NB4 (cell line): ENCODE results near the gene KRT85.

ENCODE experiments used
- DNase-seq: peaks from one replicate; pipeline ENCODE4 v3.0.0; 2010; ENCODE audit warnings: low read depth
- H3K4me3 ChIP-seq: one replicate; pipeline ENCODE4 v1.5.1; 2011; ENCODE audit warnings: mild to moderate bottlenecking, low read depth, low read length, moderate library complexity
- CTCF ChIP-seq: IDR thresholded peaks from one replicate; pipeline ENCODE4 v1.5.1; 2012; ENCODE audit warnings: low read depth, low read length
- MAX ChIP-seq: IDR thresholded peaks from 2 replicates; pipeline ENCODE4 v1.6.1; 2011; ENCODE audit warnings: low read depth, low read length
- MYC ChIP-seq: IDR thresholded peaks from 2 replicates; pipeline ENCODE4 v1.6.1; 2011; ENCODE audit warnings: low read depth, low read length
- POLR2A ChIP-seq: IDR thresholded peaks from 2 replicates; pipeline ENCODE4 v1.6.1; 2011; ENCODE audit warnings: mild to moderate bottlenecking; ENCODE audit not compliant: insufficient read length; ENCODE audit errors: extremely low read depth

KRT85 gene

GRCh38 chr12:52369809-52370208 is 2.5 kb upstream of the KRT85 start:
- DNase-seq, result no peak
- TF ChIP-seq MYC, result no peak
- H3K4me3 ChIP-seq, result no peak overlapping the region

GRCh38 chr12:52369211-52369610 is 1.9 kb upstream of the KRT85 start:
- DNase-seq, result no peak
- TF ChIP-seq POLR2A (no peak), MAX (no peak), MYC (no peak), CTCF (no peak)
- no peak overlapping the region for H3K4me3 ChIP-seq

GRCh38 chr12:52368508-52368907 is 1.2 kb upstream of the KRT85 start:
- H3K4me3 ChIP-seq, result no peak overlapping the region
- DNase-seq, result no peak
- no peak for TF ChIP-seq MYC

- no peak for DNase-seq
- TF ChIP-seq MYC (no peak), MAX (no peak), POLR2A (no peak), CTCF (no peak)
- H3K4me3 ChIP-seq, result no peak overlapping the region
Measured at GRCh38 chr12:52367876-52368275, 595 bp upstream of the KRT85 start.

GRCh38 chr12:52364901-52365489 is 2.3 kb downstream of the KRT85 start:
- no peak overlapping the region for H3K4me3 ChIP-seq
- TF ChIP-seq MYC, result no peak
- no peak for TF ChIP-seq MAX
- no peak for TF ChIP-seq CTCF
- TF ChIP-seq POLR2A, result no peak
- DNase-seq, result no peak

- H3K4me3 ChIP-seq, result no peak overlapping the region
- no peak for TF ChIP-seq MAX
- TF ChIP-seq POLR2A, result no peak
- no peak for TF ChIP-seq CTCF
- TF ChIP-seq MYC, result no peak
Measured at GRCh38 chr12:52364061-52364460, 3.2 kb downstream of the KRT85 start.

GRCh38 chr12:52363111-52363679 is 4.1 kb downstream of the KRT85 start:
- H3K4me3 ChIP-seq, result no peak overlapping the region
- TF ChIP-seq CTCF (no peak), MAX (no peak), POLR2A (no peak), MYC (no peak)

More at GRCh38 chr12:52364061-52364460, 3.2 kb downstream of the KRT85 start:
- no peak for DNase-seq

More at GRCh38 chr12:52363111-52363679, 4.1 kb downstream of the KRT85 start:
- no peak for DNase-seq
